Measurements from ENCODE around the gene PBX2.

Gene PBX2

DNA sequence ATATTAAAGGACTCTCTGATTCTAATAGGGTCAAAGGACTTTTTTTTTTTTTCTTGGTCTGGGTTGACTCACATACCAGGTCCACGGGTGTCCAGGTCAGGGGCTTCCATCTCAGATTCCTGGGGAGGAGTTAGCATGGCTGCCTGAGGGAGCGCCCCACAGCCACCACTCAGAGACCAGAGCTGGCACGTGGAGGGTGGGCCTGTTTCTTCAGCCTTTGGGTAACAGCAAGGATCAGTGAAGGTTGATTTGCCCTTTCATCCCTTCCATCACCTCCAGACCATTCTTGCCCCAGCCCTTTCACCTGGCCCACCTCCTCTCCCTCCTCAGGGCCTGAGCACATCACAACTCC is 8.3 kb upstream of the PBX2 start:
- Histone ChIP-seq H3K9me2 (replicated peaks; ENCODE audit: control insufficient read depth, low read length) (no peaks in the 10 kb centered on the region), H3K36me3 (ENCODE audit: control insufficient read depth, low read length) (peaks cover 3% of the 10 kb centered on the region; the same call in 1 of the 2 replicates), H4K20me1 (ENCODE audit: control insufficient read depth, insufficient read depth, low read depth, low read length) (no peaks in the 10 kb centered on the region), H3K9me3 (ENCODE audit: control insufficient read depth, insufficient read depth, low read length) (no peaks in the 10 kb centered on the region), H3K27me3 (ENCODE audit: control insufficient read depth, low read length) (no peaks in the 10 kb centered on the region), H3K27ac (ENCODE audit: low read depth, low read length) (no peak overlapping the region), H3K4me2 (ENCODE audit: low read length) (no peak overlapping the region), H3K4me3 (ENCODE audit: low read length) (no peak overlapping the region), H3K4me1 (ENCODE audit: control insufficient read depth, low read length) (peaks cover 43% of the 10 kb centered on the region), H3F3A (ENCODE audit: control insufficient read depth, insufficient read depth) (peaks cover 23% of the 10 kb centered on the region), H3K79me2 (ENCODE audit: control insufficient read depth, low read length) (peaks cover 6% of the 10 kb centered on the region)
- no peak for TF ChIP-seq EZH2phosphoT487 (IDR thresholded peaks at IDR 0.05; ENCODE audit: borderline replicate concordance, low read length)
- TF ChIP-seq CTCF (IDR thresholded peaks at IDR 0.05; ENCODE audit: low read depth, low read length, poor library complexity, severe bottlenecking), result no peak

DNA sequence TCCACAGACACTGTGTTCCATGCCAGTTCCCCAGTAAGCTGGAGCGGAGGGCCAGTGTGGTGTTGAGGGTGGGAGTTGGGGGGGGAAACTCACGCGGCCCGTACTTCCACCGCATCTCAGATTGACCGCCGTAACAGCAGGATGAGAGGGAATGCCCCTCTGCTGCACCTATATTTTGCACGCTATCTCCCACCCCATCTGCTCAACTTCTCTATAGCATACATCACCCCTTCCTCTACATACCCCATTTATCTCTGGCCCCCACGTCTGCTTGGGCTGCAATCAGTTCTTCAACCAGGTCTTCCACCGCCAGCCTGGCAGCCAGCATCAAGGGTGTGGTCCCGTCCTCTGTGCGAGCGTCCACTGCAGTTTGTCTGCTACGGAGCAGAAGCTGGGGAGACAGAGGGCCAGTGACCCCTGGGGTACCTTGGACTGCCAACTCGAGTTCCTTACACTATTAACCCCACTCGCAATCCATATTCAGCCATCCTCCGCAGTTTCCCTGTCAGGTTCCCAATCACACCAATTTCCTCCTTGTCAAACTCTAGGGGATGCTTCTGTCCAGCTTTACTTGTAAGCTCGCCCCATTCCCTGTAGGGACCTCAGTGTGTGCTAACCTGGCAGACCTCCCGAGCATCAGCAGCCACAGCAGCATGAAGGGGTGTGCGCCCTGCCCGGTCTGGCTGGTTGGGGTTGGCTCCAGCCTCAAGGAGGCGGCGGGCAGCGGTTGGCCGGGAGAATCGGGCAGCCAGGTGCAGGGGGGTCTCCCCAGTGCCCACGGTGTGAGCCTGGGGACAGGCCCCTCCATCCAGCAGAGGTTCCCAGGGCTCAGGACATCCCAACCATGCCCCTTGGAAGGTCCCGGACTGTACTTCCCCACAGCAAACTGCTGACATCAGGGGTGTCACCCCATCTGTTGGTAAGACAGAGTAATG is 6.9 kb upstream of the PBX2 start:
- TF ChIP-seq CTCF (IDR thresholded peaks at IDR 0.05; ENCODE audit: low read depth, low read length, poor library complexity, severe bottlenecking), result peak; percentile 20
- TF ChIP-seq EZH2phosphoT487 (IDR thresholded peaks at IDR 0.05; ENCODE audit: borderline replicate concordance, low read length), result no peak
- peak overlapping the region; percentile 96 for H3K4me2 ChIP-seq (ENCODE audit: low read length)
- H3K9me3 ChIP-seq (ENCODE audit: control insufficient read depth, insufficient read depth, low read length), result no peaks in the 10 kb centered on the region
- peaks cover 15% of the 10 kb centered on the region for H3K79me2 ChIP-seq (ENCODE audit: control insufficient read depth, low read length)
- no peaks in the 10 kb centered on the region for H3K27me3 ChIP-seq (ENCODE audit: control insufficient read depth, low read length)
- peaks cover 24% of the 10 kb centered on the region for H3F3A ChIP-seq (ENCODE audit: control insufficient read depth, insufficient read depth)
- no peaks in the 10 kb centered on the region for H3K9me2 ChIP-seq (replicated peaks; ENCODE audit: control insufficient read depth, low read length)
- peak overlapping the region; percentile 97 for H3K4me3 ChIP-seq (ENCODE audit: low read length)
- peaks cover 50% of the 10 kb centered on the region for H3K4me1 ChIP-seq (ENCODE audit: control insufficient read depth, low read length)
- H3K27ac ChIP-seq (ENCODE audit: low read depth, low read length), result peak overlapping the region; percentile 85
- peaks cover 7% of the 10 kb centered on the region for H3K36me3 ChIP-seq (ENCODE audit: control insufficient read depth, low read length)
- H4K20me1 ChIP-seq (ENCODE audit: control insufficient read depth, insufficient read depth, low read depth, low read length), result no peaks in the 10 kb centered on the region

DNA sequence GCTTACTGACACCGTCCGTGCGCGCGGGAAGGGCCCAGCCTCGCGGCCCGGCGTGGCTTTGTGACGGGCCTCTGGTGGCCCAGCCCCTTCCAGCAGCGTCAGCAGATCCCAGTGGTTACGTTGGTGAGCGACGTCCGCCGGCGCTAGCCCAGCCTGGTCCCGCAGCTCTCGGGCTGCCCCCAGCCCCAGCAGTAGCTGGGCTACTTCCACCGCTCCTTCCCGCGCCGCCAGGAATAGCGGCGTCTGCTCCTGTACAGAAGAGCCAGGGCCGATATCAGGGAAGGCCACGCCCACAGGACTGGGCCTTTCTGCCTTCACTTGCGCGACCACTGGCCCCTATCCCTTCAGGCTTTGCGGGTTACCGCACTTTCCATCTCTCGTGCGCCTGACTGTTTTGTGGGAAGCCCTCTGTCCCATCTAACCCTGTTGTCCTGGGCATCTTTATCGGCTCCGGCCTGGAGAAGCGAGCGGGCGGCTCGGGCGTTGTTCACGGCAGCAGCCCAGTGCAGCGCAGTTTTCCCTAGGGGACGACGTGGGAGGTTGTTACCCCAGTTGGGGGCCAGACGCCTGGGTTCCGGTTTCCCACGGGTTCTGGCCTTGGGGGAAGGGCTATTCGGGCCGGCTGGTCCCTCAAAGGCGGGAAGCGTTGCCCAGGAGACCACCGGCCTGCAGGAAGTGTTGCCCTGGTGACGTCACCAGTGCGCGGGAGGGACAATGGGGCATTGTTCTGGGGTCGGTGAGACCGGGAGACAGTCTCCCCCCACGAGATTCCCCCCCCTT is 6.1 kb upstream of the PBX2 start:
- H3K4me2 ChIP-seq (ENCODE audit: low read length), result peak overlapping the region; percentile 96
- H3K9me3 ChIP-seq (ENCODE audit: control insufficient read depth, insufficient read depth, low read length), result no peaks in the 10 kb centered on the region
- peak overlapping the region; percentile 85 for H3K27ac ChIP-seq (ENCODE audit: low read depth, low read length)
- peaks cover 14% of the 10 kb centered on the region for H3K36me3 ChIP-seq (ENCODE audit: control insufficient read depth, low read length)
- no peaks in the 10 kb centered on the region for H3K9me2 ChIP-seq (replicated peaks; ENCODE audit: control insufficient read depth, low read length)
- H3F3A ChIP-seq (ENCODE audit: control insufficient read depth, insufficient read depth), result peaks cover 26% of the 10 kb centered on the region
- H4K20me1 ChIP-seq (ENCODE audit: control insufficient read depth, insufficient read depth, low read depth, low read length), result no peaks in the 10 kb centered on the region
- H3K79me2 ChIP-seq (ENCODE audit: control insufficient read depth, low read length), result peaks cover 24% of the 10 kb centered on the region
- TF ChIP-seq EZH2phosphoT487 (IDR thresholded peaks at IDR 0.05; ENCODE audit: borderline replicate concordance, low read length) (no peak), CTCF (IDR thresholded peaks at IDR 0.05; ENCODE audit: low read depth, low read length, poor library complexity, severe bottlenecking) (no peak)
- no peaks in the 10 kb centered on the region for H3K27me3 ChIP-seq (ENCODE audit: control insufficient read depth, low read length)
- peak overlapping the region; percentile 97 for H3K4me3 ChIP-seq (ENCODE audit: low read length)
- H3K4me1 ChIP-seq (ENCODE audit: control insufficient read depth, low read length), result peaks cover 58% of the 10 kb centered on the region

Measured in DOHH2 (cell line).